GM23248 (cell line): ENCODE measurements around the gene IL10. TPM values are rescaled to one million over a fixed set of nuclear protein-coding genes. Genes with fewer than 3 reads are reported as not detected.
A peak's percentile ranks its signal among the peaks of the same experiment; 100 is the strongest.
"Not testable (repeated sequence)": the region's sequence is repeated elsewhere in the genome, so short reads cannot be mapped to it uniquely, and the experiment has no call there.

ENCODE experiments used
- DNase-seq: peaks from one replicate; pipeline ENCODE4 v3.0.0-alpha.2; 2015
- H2AFZ ChIP-seq: fragments of 200-600 bp; sonication (generic); 2 replicates; pipeline ENCODE4 v1.6.1; 2016; ENCODE audit warnings: antibody characterized with exemption
- H3F3A ChIP-seq: fragments of 200-600 bp; sonication (generic); 2 replicates; pipeline ENCODE4 v1.6.1; 2016; ENCODE audit warnings: mild to moderate bottlenecking, antibody characterized with exemption, mixed run types; ENCODE audit not compliant: insufficient read depth
- H3K27ac ChIP-seq: fragments of 200-600 bp; sonication (generic); 2 replicates; pipeline ENCODE4 v1.5.1; 2016; ENCODE audit warnings: mild to moderate bottlenecking
- H3K27me3 ChIP-seq: fragments of 200-600 bp; sonication (generic); replicated peaks from 2 replicates; pipeline ENCODE4 v1.6.1; 2016; ENCODE audit warnings: mild to moderate bottlenecking; ENCODE audit not compliant: insufficient read depth
- H3K36me3 ChIP-seq: fragments of 200-600 bp; sonication (generic); 2 replicates; pipeline ENCODE4 v1.6.1; 2016; ENCODE audit warnings: low read depth, mild to moderate bottlenecking
- H3K4me1 ChIP-seq: fragments of 200-600 bp; sonication (generic); 2 replicates; pipeline ENCODE4 v1.6.1; 2016; ENCODE audit warnings: mild to moderate bottlenecking; ENCODE audit not compliant: insufficient read depth
- H3K4me2 ChIP-seq: fragments of 200-600 bp; sonication (generic); one replicate; pipeline ENCODE4 v1.6.1; 2016; ENCODE audit warnings: mild to moderate bottlenecking; ENCODE audit not compliant: unreplicated experiment
- H3K4me3 ChIP-seq: fragments of 200-600 bp; sonication (generic); 2 replicates; pipeline ENCODE4 v1.5.1; 2016; ENCODE audit warnings: mild to moderate bottlenecking
- H3K79me2 ChIP-seq: fragments of 200-600 bp; sonication (generic); 2 replicates; pipeline ENCODE4 v1.6.1; 2016; ENCODE audit warnings: mild to moderate bottlenecking; ENCODE audit not compliant: insufficient read depth
- H3K9ac ChIP-seq: fragments of 200-600 bp; sonication (generic); 2 replicates; pipeline ENCODE4 v1.6.1; 2016; ENCODE audit warnings: mild to moderate bottlenecking
- H3K9me2 ChIP-seq: fragments of 200-600 bp; sonication (generic); 2 replicates; pipeline ENCODE4 v1.6.1; 2016; ENCODE audit warnings: mixed run types, mild to moderate bottlenecking, moderate library complexity; ENCODE audit not compliant: insufficient read depth
- H3K9me3 ChIP-seq: fragments of 200-600 bp; sonication (generic); one replicate; pipeline ENCODE4 v1.6.1; 2017; ENCODE audit warnings: low read depth
- H4K20me1 ChIP-seq: fragments of 200-600 bp; sonication (generic); 2 replicates; pipeline ENCODE4 v1.6.0; 2016; ENCODE audit not compliant: insufficient read depth
- EZH2 ChIP-seq: fragments of 200-600 bp; sonication (generic); IDR thresholded peaks from 2 replicates; pipeline ENCODE4 v1.6.1; 2018; ENCODE audit warnings: antibody characterized with exemption, mild to moderate bottlenecking; ENCODE audit not compliant: insufficient read depth, poor library complexity, severe bottlenecking
- EZH2phosphoT487 ChIP-seq: fragments of 200-600 bp; sonication (generic); IDR thresholded peaks from 2 replicates; pipeline ENCODE4 v1.6.1; 2018; ENCODE audit warnings: antibody characterized with exemption, moderate library complexity, mild to moderate bottlenecking, low read depth; ENCODE audit not compliant: insufficient read depth
- WGBS, 2 experiments: methylation state at CpG; one replicate each; pipeline ENCODE4 v1.1.6; 2015 to 2017; ENCODE audit warnings: low lambda C conversion rate in 2 of 2, low coverage in 1 of 2; ENCODE audit errors: missing lambda C conversion rate in 2 of 2; 5-methylcytosine and 5-hydroxymethylcytosine counted together
- in situ Hi-C: fragments of 300-500 bp; cut with MboI; formaldehyde crosslinking; loops from 2 replicates; pipeline ENCODE4 v1.15.0; 2020
- polyA plus RNA-seq: library from polyadenylated mRNA; unstranded; fragments of >200 nt; fragmentation: Nextera tagmentation; extraction: Ambion mirVana; gene quantifications from 2 replicates; pipeline ENCODE4 v1.2.1, GENCODE V29; 2016
- total RNA-seq: library from RNA; depleted of rRNA; stranded (reverse); fragments of >200 nt; shearing (Covaris generic); gene quantifications from 2 replicates; pipeline ENCODE4 v1.2.3, GENCODE V29; 2014

The IL10 gene
- total and polyA plus RNA-seq, 2 experiments from 2014 or later, result not detected

DNA sequence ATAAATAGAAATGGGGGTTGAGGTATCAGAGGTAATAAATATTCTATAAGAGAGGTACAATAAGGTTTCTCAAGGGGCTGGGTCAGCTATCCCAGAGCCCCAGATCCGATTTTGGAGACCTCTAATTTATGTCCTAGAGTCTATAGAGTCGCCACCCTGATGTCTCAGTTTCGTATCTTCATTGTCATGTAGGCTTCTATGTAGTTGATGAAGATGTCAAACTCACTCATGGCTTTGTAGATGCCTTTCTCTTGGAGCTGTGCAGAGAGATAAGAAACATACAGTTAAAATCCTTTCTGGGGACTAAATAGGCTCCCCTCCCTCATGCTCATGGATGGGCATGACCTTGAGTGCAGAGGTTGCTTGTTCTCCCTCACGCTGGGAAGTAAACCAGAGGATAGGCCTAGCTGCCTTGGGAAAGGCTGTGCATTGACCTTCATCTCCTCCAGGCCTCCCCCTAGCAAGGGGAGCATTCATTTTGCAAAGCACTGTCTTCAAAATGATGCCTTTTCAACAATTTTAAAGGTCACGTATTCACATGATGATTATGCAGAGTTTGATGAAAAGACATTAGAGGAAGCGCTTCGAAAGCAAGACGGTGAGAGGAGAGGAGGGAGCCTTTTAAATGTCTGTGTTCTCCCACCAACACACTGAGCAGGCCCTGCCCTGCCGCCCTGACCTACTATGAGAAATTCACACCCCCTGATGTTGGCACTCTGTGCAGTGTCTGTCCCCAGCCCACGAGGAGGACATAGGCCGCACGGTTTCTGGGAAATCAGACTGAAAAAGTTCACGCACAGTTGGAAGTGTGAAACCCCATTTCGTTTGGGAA lies 3.6 kb downstream of the IL10 start:
- 75 to 79% methylated on average over 14 of the region's 14 CpGs for WGBS, 2 experiments
- TF ChIP-seq EZH2 (no peak), EZH2phosphoT487 (no peak)
- no peaks in the 10 kb centered on the region for H3K36me3 ChIP-seq
- H4K20me1 ChIP-seq, result no peaks in the 10 kb centered on the region
- H3K27ac ChIP-seq, result no peak overlapping the region
- H3K9me2 ChIP-seq, result no peaks in the 10 kb centered on the region
- no peaks in the 10 kb centered on the region for H3K9me3 ChIP-seq
- H3K79me2 ChIP-seq, result no peaks in the 10 kb centered on the region
- no peak overlapping the region for H3K4me2 ChIP-seq
- no peak for DNase-seq
- no peaks in the 10 kb centered on the region for H3F3A ChIP-seq
- no peak overlapping the region for H3K9ac ChIP-seq
- H3K4me3 ChIP-seq, result no peak overlapping the region
- H3K4me1 ChIP-seq, result 0 out of 2 replicates have a peak, but pooled peaks cover 17% of the 10 kb centered on the region
- in situ Hi-C loops, result no loop called here
- H3K27me3 ChIP-seq, result no peaks in the 10 kb centered on the region
- no peak overlapping the region for H2AFZ ChIP-seq

DNA sequence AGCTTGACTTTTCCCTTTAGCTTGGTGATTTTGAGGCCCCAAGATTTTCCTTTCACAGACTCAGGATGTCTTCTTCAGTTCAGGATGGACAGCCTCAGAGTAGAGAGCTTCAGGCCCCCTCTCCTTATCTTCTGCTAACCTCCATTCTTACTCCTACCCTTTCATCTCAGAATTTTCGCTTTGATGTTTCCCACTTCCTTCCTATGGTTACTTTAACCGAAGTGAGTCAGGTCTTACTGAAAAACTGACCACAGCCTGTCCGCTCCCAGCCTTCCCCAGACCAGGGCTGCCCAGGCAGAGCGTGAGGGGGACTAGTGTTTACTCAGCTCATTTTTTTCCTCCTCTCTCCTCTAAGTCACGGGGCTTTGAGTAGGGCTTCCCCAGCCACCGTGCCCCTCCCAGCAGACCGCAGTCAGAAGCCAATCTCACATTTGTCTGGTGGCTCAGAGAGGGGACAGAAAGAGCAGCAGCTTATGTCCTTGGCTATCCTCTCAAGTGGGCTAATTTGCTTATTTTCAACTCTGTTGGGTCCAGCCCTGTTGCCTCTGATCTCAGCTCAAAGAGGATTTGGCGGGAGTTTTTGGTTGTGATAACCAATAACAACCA lies 5.9 kb downstream of the IL10 start:
- in situ Hi-C loops, result no loop called here
- H2AFZ ChIP-seq, result no peak overlapping the region
- no peak for TF ChIP-seq EZH2phosphoT487
- no peak for TF ChIP-seq EZH2
- H3K9me3 ChIP-seq, result no peaks in the 10 kb centered on the region
- H3K4me1 ChIP-seq, result 0 out of 2 replicates have a peak, but pooled peaks cover 16% of the 10 kb centered on the region
- H3K9ac ChIP-seq, result no peak overlapping the region
- H3K79me2 ChIP-seq, result no peaks in the 10 kb centered on the region
- H3F3A ChIP-seq, result no peaks in the 10 kb centered on the region
- no peaks in the 10 kb centered on the region for H4K20me1 ChIP-seq
- no peak overlapping the region for H3K27ac ChIP-seq
- H3K9me2 ChIP-seq, result no peaks in the 10 kb centered on the region
- no peaks in the 10 kb centered on the region for H3K27me3 ChIP-seq
- no peak overlapping the region for H3K4me3 ChIP-seq
- peak; percentile 72 for DNase-seq
- H3K4me2 ChIP-seq, result no peak overlapping the region
- 58 to 65% methylated on average over 8 of the region's 8 CpGs for WGBS, 2 experiments
- H3K36me3 ChIP-seq, result no peaks in the 10 kb centered on the region

DNA sequence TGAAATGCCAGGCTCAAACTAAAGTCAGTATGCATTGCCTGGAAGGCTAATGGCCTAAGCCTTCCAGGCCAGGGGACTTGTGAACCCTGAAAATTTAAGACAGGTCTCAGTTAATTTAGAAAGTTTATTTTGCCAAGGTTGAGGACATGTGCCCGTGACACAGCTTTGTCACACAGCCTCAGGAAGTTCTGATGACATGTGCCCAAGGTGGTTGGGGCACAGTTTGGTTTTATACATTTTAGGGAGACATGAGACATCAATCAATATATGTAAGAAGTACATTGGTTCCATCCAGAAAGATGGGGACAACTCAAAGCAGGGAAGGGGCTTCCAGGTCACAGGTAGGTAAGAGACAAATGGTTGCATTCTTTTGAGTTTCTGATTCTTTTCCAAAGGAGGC lies 6.5 kb downstream of the IL10 start:
- 71 to 82% methylated on average over 1 of the region's 1 CpG for WGBS, 2 experiments

DNA sequence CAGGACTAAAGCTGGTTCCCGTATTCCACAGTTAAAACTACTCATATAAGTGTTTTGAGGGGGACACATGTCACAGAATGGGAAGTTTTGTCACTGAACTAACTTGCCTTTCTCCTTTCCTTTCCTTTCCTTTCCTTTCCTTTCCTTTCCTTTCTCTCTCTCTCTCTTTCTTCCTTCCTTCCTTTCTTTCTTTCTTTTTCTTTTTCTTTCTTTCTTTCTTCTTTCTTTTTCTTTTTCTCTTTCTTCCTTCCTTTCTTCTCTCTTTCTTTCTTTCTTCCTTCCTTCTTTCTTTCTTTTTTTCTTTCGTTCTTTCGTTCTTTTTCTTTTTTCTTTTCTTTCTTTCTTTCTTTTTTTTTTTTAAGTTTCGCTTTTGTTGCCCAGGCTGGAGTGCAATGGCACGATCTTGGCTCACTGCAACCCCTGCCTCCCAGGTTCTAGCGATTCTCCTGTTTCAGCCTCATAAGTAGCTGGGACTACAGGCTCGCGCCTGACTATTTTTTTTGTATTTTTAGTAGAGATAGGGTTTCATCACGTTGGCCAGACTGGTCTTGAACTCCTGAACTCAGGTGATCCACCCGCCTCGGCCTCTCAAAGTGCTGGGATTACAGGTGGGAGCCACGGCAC lies 9.4 kb downstream of the IL10 start:
- H3K4me3 ChIP-seq, H3K36me3 ChIP-seq, H3K9me2 ChIP-seq, H3K4me2 ChIP-seq, H2AFZ ChIP-seq, DNase-seq, H4K20me1 ChIP-seq, H3K27ac ChIP-seq, H3K4me1 ChIP-seq, H3K9ac ChIP-seq, in situ Hi-C loops, H3F3A ChIP-seq, H3K27me3 ChIP-seq, H3K79me2 ChIP-seq, H3K9me3 ChIP-seq: not testable (repeated sequence)
- 57 to 60% methylated on average over 12 of the region's 12 CpGs for WGBS, 2 experiments

More for the DNA sequence above, 6.5 kb downstream of the IL10 start:
- H3K79me2 ChIP-seq, H3K4me2 ChIP-seq, H3K9ac ChIP-seq, in situ Hi-C loops, DNase-seq, H3K27me3 ChIP-seq, H3K36me3 ChIP-seq, H2AFZ ChIP-seq, H3K27ac ChIP-seq, H3F3A ChIP-seq, H3K9me3 ChIP-seq, H3K9me2 ChIP-seq, H4K20me1 ChIP-seq, H3K4me3 ChIP-seq: not testable (repeated sequence)
- 0 out of 2 replicates have a peak, but pooled peaks cover 13% of the 10 kb centered on the region for H3K4me1 ChIP-seq
